Choroid plexus epithelial cell (primary cell): Measurements from ENCODE around the gene KRCC1.
"Not testable (repeated sequence)": the region's sequence is repeated elsewhere in the genome, so short reads cannot be mapped to it uniquely, and the experiment has no call there.

Experiments
- DNase-seq: peaks from one replicate; pipeline ENCODE4 v3.0.0-alpha.2; 2010; ENCODE audit warnings: low read depth
- H3K4me3 ChIP-seq: 2 replicates; pipeline ENCODE4 v1.5.1; 2011; ENCODE audit warnings: low read depth, mild to moderate bottlenecking, control low read depth, low read length, moderate library complexity
- CTCF ChIP-seq: conservative IDR thresholded peaks from 2 replicates; pipeline ENCODE4 v1.5.1; 2011; ENCODE audit warnings: low read depth, mild to moderate bottlenecking, control low read depth, inconsistent platforms, low read length, moderate library complexity

KRCC1 gene

GRCh38 chr2:88049622-88050021, 6.0 kb downstream of the KRCC1 start:
- H3K4me3 ChIP-seq, result no peak overlapping the region
- no peak for DNase-seq
- no peak for TF ChIP-seq CTCF

- no peak overlapping the region for H3K4me3 ChIP-seq
- no peak for DNase-seq
- no peak for TF ChIP-seq CTCF
Measured at GRCh38 chr2:88048541-88048940, 7.0 kb downstream of the KRCC1 start.

GRCh38 chr2:88045561-88045960, 10.0 kb downstream of the KRCC1 start:
- not testable (repeated sequence) for DNase-seq, H3K4me3 ChIP-seq

GRCh38 chr2:88042476-88042875, 13.1 kb downstream of the KRCC1 start:
- H3K4me3 ChIP-seq, result no peak overlapping the region
- TF ChIP-seq CTCF, result no peak
- no peak for DNase-seq

- no peak for TF ChIP-seq CTCF
- peak; percentile 95 for DNase-seq
- H3K4me3 ChIP-seq, result no peak overlapping the region
Measured at GRCh38 chr2:88038263-88039105, 17.1 kb downstream of the KRCC1 start.

- no peak for DNase-seq
- H3K4me3 ChIP-seq, result no peak overlapping the region
- no peak for TF ChIP-seq CTCF
Measured at GRCh38 chr2:88036606-88037005, 19.0 kb downstream of the KRCC1 start.

- no peak overlapping the region for H3K4me3 ChIP-seq
- DNase-seq, result no peak
- TF ChIP-seq CTCF, result no peak
Measured at GRCh38 chr2:88036182-88036581, 19.4 kb downstream of the KRCC1 start.
